A673 (cell line): ENCODE measurements around the gene UPF3B. TPM values are rescaled to one million over a fixed set of nuclear protein-coding genes. Genes with fewer than 3 reads are reported as not detected.

Source experiments
- BruUV-seq: library from RNA; stranded (reverse); fragments of 400-500 nt; replicated peaks from 2 replicates; lab custom pipeline; 2021; lab: Mats Ljungman, UMichigan
- CTCF ChIA-PET: fragments of 300-600 bp; sonication (Branson Sonifier 250); formaldehyde crosslinking; loops from one replicate; lab custom pipeline; 2022; ENCODE audit warnings: antibody characterized with exemption; lab: Charles Lee
- POLR2A ChIA-PET: fragments of 300-600 bp; sonication (Branson Sonifier 250); formaldehyde crosslinking; loops from one replicate; lab custom pipeline; 2022; ENCODE audit warnings: antibody characterized with exemption; ENCODE audit not compliant: low non-redundant PET; lab: Charles Lee
- DNase-seq: peaks from one replicate; pipeline ENCODE4 v3.0.0-alpha.2; 2015; ENCODE audit warnings: low spot score
- H3K27ac ChIP-seq: fragments of 200-600 bp; sonication (generic); 2 replicates; pipeline ENCODE4 v1.5.1; 2016; ENCODE audit warnings: mixed run types, low read depth, mild to moderate bottlenecking, mixed read lengths, antibody characterized with exemption, low read length; ENCODE audit not compliant: poor library complexity, severe bottlenecking
- H3K27me3 ChIP-seq: fragments of 200-600 bp; sonication (generic); replicated peaks from 2 replicates; pipeline ENCODE4 v1.6.1; 2017; ENCODE audit warnings: mixed run types, low read depth, mild to moderate bottlenecking, mixed read lengths, antibody characterized with exemption, low read length; ENCODE audit not compliant: insufficient read depth, poor library complexity
- H3K36me3 ChIP-seq: fragments of 200-600 bp; sonication (generic); 2 replicates; pipeline ENCODE4 v1.6.1; 2016; ENCODE audit warnings: mixed run types, mild to moderate bottlenecking, mixed read lengths, antibody characterized with exemption, low read length; ENCODE audit not compliant: insufficient read depth, poor library complexity, severe bottlenecking
- H3K4me1 ChIP-seq: fragments of 200-600 bp; sonication (generic); 2 replicates; pipeline ENCODE4 v1.6.1; 2017; ENCODE audit warnings: mixed run types, mild to moderate bottlenecking, mixed read lengths, antibody characterized with exemption, low read length; ENCODE audit not compliant: insufficient read depth, poor library complexity, severe bottlenecking
- H3K4me3 ChIP-seq: fragments of 200-600 bp; sonication (generic); 2 replicates; pipeline ENCODE4 v1.5.1; 2016; ENCODE audit warnings: low read depth, mixed run types, mild to moderate bottlenecking, mixed read lengths, low read length; ENCODE audit not compliant: poor library complexity, severe bottlenecking
- H3K9me3 ChIP-seq: fragments of 200-600 bp; sonication (generic); 2 replicates; pipeline ENCODE4 v1.6.1; 2016; ENCODE audit warnings: mixed run types, low read depth, mild to moderate bottlenecking, mixed read lengths, antibody characterized with exemption, low read length; ENCODE audit not compliant: poor library complexity, severe bottlenecking
- EZH2 ChIP-seq: fragments of 200-600 bp; sonication (generic); IDR thresholded peaks from 2 replicates; pipeline ENCODE4 v1.6.1; 2017; ENCODE audit warnings: borderline replicate concordance, low read depth, mild to moderate bottlenecking, mixed read lengths, antibody characterized with exemption, low read length; ENCODE audit not compliant: poor library complexity, severe bottlenecking
- intact Hi-C: fragments of 100-400 bp; cut with micrococcal nuclease; formaldehyde crosslinking; loops from one replicate; pipeline ENCODE4 v1.10.0; 2022; ENCODE audit not compliant: unreplicated experiment
- total RNA-seq: library from RNA; stranded (reverse); gene quantifications from 2 replicates; pipeline ENCODE4 v1.2.3, GENCODE V29; 2021
- TF ChIP-seq, protein P1 (sequence below): fragments of 300-800, 200-600 bp; sonication (generic); conservative IDR thresholded peaks from 2 replicates; pipeline ENCODE4 v1.5.1; 2017; ENCODE audit warnings: low read depth, mild to moderate bottlenecking, antibody characterized with exemption, low read length, moderate library complexity, mixed read lengths

The UPF3B gene
- total RNA-seq, 1 experiment from 2014 or later, result 23.4 TPM

DNA sequence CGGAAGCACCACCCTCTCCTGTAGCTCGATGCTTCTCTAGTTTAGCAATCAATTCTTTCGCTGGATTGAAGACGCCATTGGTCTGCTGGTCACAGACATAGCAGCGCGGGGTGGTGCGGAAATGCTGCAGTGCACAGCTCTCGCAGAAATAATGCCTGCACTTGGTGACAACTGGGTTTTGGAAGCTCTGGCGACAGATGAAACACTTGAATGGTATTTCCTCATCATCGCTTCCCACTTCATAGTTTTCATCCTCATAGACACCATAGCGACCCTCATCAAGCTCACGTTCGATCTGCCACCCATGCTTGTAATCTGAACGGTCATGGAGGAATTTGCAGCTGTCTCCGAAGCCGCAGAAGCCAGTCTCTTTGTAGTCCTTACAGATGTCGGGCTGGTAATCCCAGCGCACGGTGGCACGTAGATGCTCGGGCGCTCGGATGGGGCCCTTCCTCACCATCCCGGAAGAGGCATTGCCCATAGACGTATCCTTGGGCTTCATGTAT lies 17.9 kb upstream of the UPF3B start:
- Histone ChIP-seq H3K27me3 (no peaks in the 10 kb centered on the region), H3K9me3 (no peaks in the 10 kb centered on the region), H3K27ac (peak overlapping the region; percentile 93), H3K36me3 (peaks cover 4% of the 10 kb centered on the region), H3K4me1 (no peaks in the 10 kb centered on the region), H3K4me3 (peak overlapping the region; percentile 89)
- ChIA-PET POLR2A (interaction anchor here (1.4 kb wide), 1 partner anchor 79 kb away, joined by 4 read pairs; the partner anchor contains the start of gene RPL39), CTCF (no interaction called here)
- intact Hi-C loops, result loop anchor here (1.0 to 5.0 kb wide), 2 partner anchors 17 to 78 kb away; partner anchors contain the start of gene RPL39
- peak; percentile 11 for DNase-seq
- no peak for TF ChIP-seq EZH2
- TF ChIP-seq, protein P1, sequence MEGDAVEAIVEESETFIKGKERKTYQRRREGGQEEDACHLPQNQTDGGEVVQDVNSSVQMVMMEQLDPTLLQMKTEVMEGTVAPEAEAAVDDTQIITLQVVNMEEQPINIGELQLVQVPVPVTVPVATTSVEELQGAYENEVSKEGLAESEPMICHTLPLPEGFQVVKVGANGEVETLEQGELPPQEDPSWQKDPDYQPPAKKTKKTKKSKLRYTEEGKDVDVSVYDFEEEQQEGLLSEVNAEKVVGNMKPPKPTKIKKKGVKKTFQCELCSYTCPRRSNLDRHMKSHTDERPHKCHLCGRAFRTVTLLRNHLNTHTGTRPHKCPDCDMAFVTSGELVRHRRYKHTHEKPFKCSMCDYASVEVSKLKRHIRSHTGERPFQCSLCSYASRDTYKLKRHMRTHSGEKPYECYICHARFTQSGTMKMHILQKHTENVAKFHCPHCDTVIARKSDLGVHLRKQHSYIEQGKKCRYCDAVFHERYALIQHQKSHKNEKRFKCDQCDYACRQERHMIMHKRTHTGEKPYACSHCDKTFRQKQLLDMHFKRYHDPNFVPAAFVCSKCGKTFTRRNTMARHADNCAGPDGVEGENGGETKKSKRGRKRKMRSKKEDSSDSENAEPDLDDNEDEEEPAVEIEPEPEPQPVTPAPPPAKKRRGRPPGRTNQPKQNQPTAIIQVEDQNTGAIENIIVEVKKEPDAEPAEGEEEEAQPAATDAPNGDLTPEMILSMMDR, result no peak
- no TSS peak for BruUV-seq

DNA sequence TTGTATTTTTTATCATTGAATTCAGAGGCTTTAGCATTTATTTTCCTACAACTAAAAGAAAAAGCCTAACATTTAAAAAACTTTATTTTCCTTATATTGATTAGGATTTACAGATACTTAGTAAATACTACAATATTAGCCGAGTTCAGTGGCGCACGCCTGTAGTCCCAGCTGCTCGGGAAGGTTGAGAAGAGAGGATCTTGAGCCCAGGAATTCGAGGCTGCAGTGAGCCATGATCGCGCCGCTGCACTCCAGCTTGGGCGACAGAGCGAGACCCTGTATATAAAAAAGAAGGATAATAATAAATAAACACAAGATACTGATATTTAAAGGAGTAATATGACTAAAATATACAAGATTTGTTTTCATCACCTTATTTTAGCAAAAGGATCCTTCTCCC lies 681 bp upstream of the UPF3B start:
- intact Hi-C loops, result loop anchor here (1.0 kb wide), 1 partner anchor 18 kb away; the partner anchor contains the start of genes NDUFA1 and RNF113A
- Histone ChIP-seq H3K27me3 (no peaks in the 10 kb centered on the region), H3K36me3 (peaks cover 17% of the 10 kb centered on the region), H3K27ac (peak overlapping the region; percentile 63), H3K9me3 (no peaks in the 10 kb centered on the region), H3K4me1 (peaks cover 7% of the 10 kb centered on the region), H3K4me3 (peak overlapping the region; percentile 70)
- ChIA-PET POLR2A (no interaction called here), CTCF (no interaction called here)
- no peak for DNase-seq
- TSS peak; percentile 86 for BruUV-seq
- TF ChIP-seq EZH2, result no peak
- TF ChIP-seq, protein P1, result no peak

DNA sequence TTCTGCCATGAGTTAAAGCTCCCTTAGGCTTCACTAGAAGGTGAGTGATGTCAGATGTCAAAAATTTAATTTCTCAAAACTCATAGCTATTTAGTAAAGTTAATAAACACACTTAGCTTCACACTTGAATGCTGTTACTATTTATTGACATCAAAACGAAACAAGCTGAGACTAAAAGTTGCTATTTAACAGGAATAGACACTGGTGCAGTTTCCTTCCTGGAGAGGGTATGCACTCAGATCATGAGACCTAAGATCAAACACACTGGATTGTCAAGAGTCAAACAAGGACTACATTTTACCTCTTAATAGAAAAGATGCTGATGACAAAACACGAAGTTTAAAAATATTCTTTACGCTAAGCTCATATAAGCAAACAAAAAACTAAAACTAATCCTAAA lies 18.9 kb downstream of the UPF3B start:
- Histone ChIP-seq H3K9me3 (no peaks in the 10 kb centered on the region), H3K36me3 (peaks cover 11% of the 10 kb centered on the region), H3K27ac (no peak overlapping the region), H3K27me3 (no peaks in the 10 kb centered on the region), H3K4me1 (no peaks in the 10 kb centered on the region), H3K4me3 (no peak overlapping the region)
- ChIA-PET CTCF (no interaction called here), POLR2A (no interaction called here)
- no peak for DNase-seq
- no TSS peak for BruUV-seq
- intact Hi-C loops, result no loop called here
- TF ChIP-seq EZH2, result no peak
- TF ChIP-seq, protein P1, result no peak
